LNCaP clone FGC (cell line): ENCODE data around the gene MAPK12.

Experiments
- DNase-seq: peaks from one replicate; pipeline ENCODE4 v3.0.0-alpha.2; 2011; ENCODE audit warnings: low read depth
- H3K4me3 ChIP-seq: 2 replicates; pipeline ENCODE4 v1.5.1; 2011; ENCODE audit warnings: mild to moderate bottlenecking, low read depth, low read length, control low read depth
- CTCF ChIP-seq: IDR thresholded peaks from 2 replicates; pipeline ENCODE4 v1.5.1; 2012; ENCODE audit warnings: mild to moderate bottlenecking; ENCODE audit not compliant: control insufficient read depth, insufficient read depth; ENCODE audit errors: extremely low read depth

Gene MAPK12

GRCh38 chr22:50261615-50262459 is at the start of gene MAPK12:
TSS of gene MAPK12 (minus strand) at chr22:50261683. CDS start at chr22:50261509, 174 bp downstream.
- no peak for DNase-seq
- no peak for TF ChIP-seq CTCF
- H3K4me3 ChIP-seq = peak within 1 kb of the TSS; percentile 71

- no peak for DNase-seq
- TF ChIP-seq CTCF = no peak
- no peak overlapping the region for H3K4me3 ChIP-seq
Observed at GRCh38 chr22:50310949-50311444, 49.5 kb upstream of the MAPK12 start.

DNA sequence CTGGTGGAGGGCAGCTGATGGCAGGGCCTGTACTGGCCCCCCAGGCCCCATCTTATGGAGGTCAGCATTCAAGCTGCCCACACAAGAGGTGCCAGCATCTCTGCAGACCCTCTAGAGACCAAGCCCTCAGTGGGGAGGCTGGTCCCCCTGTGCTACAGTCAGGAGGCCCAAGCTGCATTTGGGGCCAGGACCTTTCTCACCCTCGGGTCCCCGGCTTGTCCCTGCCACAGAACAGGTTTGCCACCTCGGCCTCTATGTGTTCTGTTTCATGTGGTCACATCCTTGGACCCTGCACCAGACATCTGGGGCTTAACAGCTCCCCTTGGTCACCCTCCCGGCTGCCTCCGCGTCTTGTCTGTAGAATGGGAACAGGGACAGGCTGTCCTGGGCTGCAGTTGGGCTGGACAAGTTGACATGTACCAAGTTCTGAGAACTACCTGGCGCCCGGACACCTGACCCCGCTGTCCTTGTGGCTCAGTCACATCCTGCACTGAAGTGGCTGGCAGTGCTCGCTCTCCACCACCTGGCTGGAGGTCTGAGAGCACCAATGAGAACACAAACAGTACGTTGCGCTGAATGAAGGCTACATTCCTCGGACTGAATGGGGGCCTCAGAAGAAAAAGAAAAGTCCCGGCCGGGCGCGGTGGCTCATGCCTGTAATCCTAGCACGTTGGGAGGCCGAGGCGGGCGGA is 48.7 kb upstream of the MAPK12 start:
- DNase-seq = no peak
- TF ChIP-seq CTCF = no peak
- no peak overlapping the region for H3K4me3 ChIP-seq

DNA sequence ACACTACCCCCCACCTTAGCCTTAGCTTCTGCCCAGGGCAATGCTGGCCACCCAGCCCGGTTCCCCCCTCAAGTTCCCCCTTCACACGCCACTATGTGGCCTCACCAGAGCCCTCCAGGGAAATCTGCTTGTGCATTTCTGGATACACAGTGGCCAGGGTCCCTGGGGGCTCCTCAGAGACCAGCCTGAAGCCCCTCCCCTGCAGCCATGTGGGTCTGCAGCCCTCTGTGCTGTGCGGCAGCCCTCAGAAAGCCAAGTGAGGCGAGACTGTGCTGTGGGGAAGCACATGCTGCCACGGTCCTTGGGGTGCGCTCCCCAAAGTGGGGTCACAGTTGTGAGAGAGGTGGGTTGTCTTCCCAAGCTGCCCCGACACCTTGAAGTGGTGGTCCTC is 48.1 kb upstream of the MAPK12 start:
- DNase-seq = no peak
- no peak overlapping the region for H3K4me3 ChIP-seq
- TF ChIP-seq CTCF = no peak

GRCh38 chr22:50308986-50309600 is 47.6 kb upstream of the MAPK12 start:
- no peak for DNase-seq
- no peak for TF ChIP-seq CTCF
- no peak overlapping the region for H3K4me3 ChIP-seq

DNA sequence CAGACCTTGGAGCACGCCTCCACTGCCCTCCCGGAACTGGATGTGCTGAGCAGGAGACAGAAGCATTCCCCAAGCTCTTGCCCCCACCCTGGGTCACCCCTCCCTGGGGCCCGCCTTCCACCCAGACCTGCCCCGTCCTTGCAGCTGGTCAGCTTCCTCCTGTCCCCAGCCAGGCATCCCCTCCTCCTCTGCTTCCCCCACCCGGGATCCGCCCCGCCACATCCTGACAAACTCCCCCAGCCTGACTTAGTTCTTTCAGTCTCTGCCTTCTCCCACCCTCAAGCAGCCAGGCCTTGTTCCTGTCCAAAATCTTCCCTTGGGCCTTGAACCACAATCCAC is 47.1 kb upstream of the MAPK12 start:
- no peak for DNase-seq
- no peak overlapping the region for H3K4me3 ChIP-seq
- no peak for TF ChIP-seq CTCF
